Activated CD8-positive, alpha-beta T cell treated with anti-CD3 and anti-CD28 coated beads for 36 hours (primary cell): ENCODE data around the gene NOC2L. TPM values are rescaled to one million over a fixed set of nuclear protein-coding genes. Genes with fewer than 3 reads are reported as not detected.

Experiments
- ATAC-seq: fragments of 200-7000 bp; cut with Tn5 transposase; one replicate; pipeline ENCODE4 v1.10.0; 2021; ENCODE audit warnings: mild to moderate bottlenecking, moderate library complexity
- CTCF ChIA-PET: fragments of 350-600 bp; sonication (Branson Sonifier 250); formaldehyde crosslinking; loops from one replicate; lab custom pipeline; 2021; ENCODE audit warnings: antibody characterized with exemption; lab: Charles Lee
- POLR2A ChIA-PET: fragments of 350-600 bp; sonication (Branson Sonifier 250); formaldehyde crosslinking; loops from one replicate; lab custom pipeline; 2021; ENCODE audit warnings: antibody characterized with exemption; lab: Charles Lee
- DNase-seq: peaks from one replicate; pipeline ENCODE4 v3.0.0-alpha.2; 2020
- H3K27ac Mint-ChIP-seq: one replicate; pipeline ENCODE4 v1.8.0; 2021; ENCODE audit warnings: mild to moderate bottlenecking, mixed read lengths
- H3K27me3 Mint-ChIP-seq: one replicate; pipeline ENCODE4 v1.8.0; 2021; ENCODE audit warnings: mixed read lengths
- H3K36me3 Mint-ChIP-seq: one replicate; pipeline ENCODE4 v1.8.0; 2021; ENCODE audit warnings: low read depth, mixed read lengths
- H3K4me1 Mint-ChIP-seq: one replicate; pipeline ENCODE4 v1.8.0; 2021; ENCODE audit warnings: low read depth, mixed read lengths
- H3K4me3 Mint-ChIP-seq: one replicate; pipeline ENCODE4 v1.8.0; 2021; ENCODE audit warnings: mild to moderate bottlenecking, moderate library complexity, mixed read lengths
- H3K9me3 Mint-ChIP-seq: one replicate; pipeline ENCODE4 v1.8.0; 2021; ENCODE audit warnings: mixed read lengths
- CTCF ChIP-seq: fragments of 200-600 bp; IDR thresholded peaks from one replicate; pipeline ENCODE4 v1.8.0; 2022; ENCODE audit warnings: antibody characterized with exemption, mild to moderate bottlenecking
- intact Hi-C: fragments of 100-400 bp; cut with micrococcal nuclease; formaldehyde crosslinking; loops from one replicate; pipeline ENCODE4 v1.10.0; 2022
- total RNA-seq, 2 experiments: library from RNA; stranded (reverse); gene quantifications; one replicate each; pipeline ENCODE4 v1.2.3, GENCODE V29; 2021

Gene NOC2L
- total RNA-seq, 2 experiments from 2014 or later = 138 to 139 TPM

- no peak for TF ChIP-seq CTCF
- Mint-ChIP-seq H3K27ac (no peak overlapping the region), H3K4me1 (peaks cover 9% of the 10 kb centered on the region), H3K4me3 (no peak overlapping the region), H3K9me3 (peaks cover 14% of the 10 kb centered on the region), H3K36me3 (peaks cover 10% of the 10 kb centered on the region), H3K27me3 (peaks cover 50% of the 10 kb centered on the region)
- CTCF ChIA-PET = interaction anchor here (1.5 kb wide), 1 partner anchor 13 kb away, joined by 5 read pairs; no protein-coding TSS in a partner anchor
- DNase-seq (no peak), ATAC-seq (no peak)
- intact Hi-C loops = no loop called here
- POLR2A ChIA-PET = no interaction called here
These were observed 61.8 kb downstream of the NOC2L start for GRCh38 chr1:897226-897625.

Other genes with a start within 250 kb of the NOC2L start
- not detected for gene SAMD11, start 35.3 kb downstream of the NOC2L start, total RNA-seq
- gene KLHL17, start 1.3 kb upstream of the NOC2L start, total RNA-seq = 10 to 100 TPM; 27.8 to 31.2 TPM
- 1 to 10 TPM; 1.0 to 1.3 TPM for gene PLEKHN1, start 7.2 kb upstream of the NOC2L start, total RNA-seq
- gene PERM1, start 22.8 kb upstream of the NOC2L start, total RNA-seq = not detected
- 1 to 10 TPM; 5.7 to 9.0 TPM for gene HES4, start 40.8 kb upstream of the NOC2L start, total RNA-seq
- gene ISG15, start 54.2 kb upstream of the NOC2L start, total RNA-seq = 100 to 1,000 TPM in 1 of 2 experiments, 10 to 100 TPM in 1; 94.5 to 102 TPM
- 10 to 100 TPM; 64.9 to 68.0 TPM for gene AGRN, start 60.9 kb upstream of the NOC2L start, total RNA-seq
- gene RNF223, start 115.0 kb upstream of the NOC2L start, total RNA-seq = not detected
- gene C1orf159, start 156.8 kb upstream of the NOC2L start, total RNA-seq = 10 to 100 TPM; 17.5 to 20.3 TPM
- not detected for gene TTLL10, start 214.6 kb upstream of the NOC2L start, total RNA-seq
- gene TNFRSF18, start 247.3 kb upstream of the NOC2L start, total RNA-seq = 100 to 1,000 TPM; 126 to 135 TPM